ENCODE measurements around the gene SDK2.

SDK2 gene

DNA sequence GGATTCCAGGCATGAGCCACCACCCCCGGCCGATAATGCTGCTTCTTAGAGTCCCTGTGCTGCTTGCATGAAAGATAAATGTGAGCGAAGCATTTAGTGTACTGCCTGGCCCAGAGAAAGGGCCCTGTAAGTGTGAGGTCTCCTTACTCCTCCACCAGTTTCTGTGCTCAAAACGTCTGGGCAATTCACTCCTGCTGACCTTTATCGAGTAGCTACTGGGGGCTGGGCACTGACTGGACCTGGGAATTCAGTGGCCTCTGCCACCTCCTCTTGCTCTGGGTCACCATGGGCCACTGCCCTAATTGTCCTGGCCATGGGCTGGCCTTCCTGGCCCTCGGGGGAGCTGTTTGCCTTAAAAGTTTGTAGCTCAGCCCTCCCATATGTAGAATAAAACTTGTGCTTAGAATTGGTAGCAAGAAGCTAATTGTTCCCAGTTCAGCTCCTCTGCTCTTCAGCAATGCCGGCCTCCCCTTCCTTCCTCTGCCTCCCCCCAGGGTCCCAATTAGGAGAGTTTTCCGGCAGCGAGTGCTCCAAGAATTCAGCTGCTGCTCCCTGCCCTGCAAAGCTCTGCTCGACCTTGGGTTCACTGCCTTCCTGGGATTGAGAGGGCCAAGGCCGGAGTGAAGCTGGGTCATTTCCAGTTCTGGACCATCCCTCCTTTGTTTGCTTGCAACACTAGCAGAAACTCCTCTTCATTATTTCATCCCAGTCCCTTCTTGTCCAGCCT lies 233.5 kb downstream of the SDK2 start:
- DNase-seq = no peak

DNA sequence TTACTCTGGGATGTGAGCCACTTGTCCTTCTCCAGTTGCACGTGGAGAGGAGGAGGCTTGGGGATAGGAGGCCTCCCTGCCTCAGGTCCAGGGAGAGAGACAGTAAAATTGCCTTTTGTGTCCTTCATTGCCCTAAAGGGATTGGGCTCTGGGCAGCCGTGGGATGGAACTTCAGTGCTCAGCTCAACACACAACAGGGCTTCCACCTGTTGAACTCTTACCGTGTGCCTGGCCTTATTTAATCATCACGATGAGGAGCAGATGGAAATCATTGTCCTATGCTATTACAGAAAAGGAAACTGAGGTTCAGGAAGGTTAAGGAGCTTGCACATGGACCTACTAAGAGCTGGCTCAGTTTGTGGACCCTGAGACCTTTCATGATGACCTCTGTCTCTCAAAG lies 240.0 kb downstream of the SDK2 start:
- no peak for DNase-seq

DNA sequence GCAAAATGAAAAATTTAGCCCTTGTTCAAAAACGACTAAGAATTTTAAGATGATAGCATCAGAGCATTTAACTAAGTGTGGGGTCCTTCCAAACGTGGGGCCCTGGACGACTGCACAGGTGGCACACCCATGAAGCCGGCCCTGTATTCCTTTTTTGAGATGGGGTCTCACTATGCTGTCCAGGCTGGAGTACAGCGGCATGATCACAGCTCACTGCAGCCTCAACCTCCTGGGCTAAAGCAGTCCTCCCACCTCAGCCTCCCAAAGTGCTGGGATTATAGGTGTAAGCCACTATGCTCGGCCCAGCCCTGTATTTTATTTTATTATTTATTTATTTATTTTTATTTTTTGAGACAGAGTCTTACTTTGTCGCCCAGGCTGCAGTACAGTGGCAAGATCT lies 241.8 kb downstream of the SDK2 start:
- no peak for DNase-seq

DNA sequence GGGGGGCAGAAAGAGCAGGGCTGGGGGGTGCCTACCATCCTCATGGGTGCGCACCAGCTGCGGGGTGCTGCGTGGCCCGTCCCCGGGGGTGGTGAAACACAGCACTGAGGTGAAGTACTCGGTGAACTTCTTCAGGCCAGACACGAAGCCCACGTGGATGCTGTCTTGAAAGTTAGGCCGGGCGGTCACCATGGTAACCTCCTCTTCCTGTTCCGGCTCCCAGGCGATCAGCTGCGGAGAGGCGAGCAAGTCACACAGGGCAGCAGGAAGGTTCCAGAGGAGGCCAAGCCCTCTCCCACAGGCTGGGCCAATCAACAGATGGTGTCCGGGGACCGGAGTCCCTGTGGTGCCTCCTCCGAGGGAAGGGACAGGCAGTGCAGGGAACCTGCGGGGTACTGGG lies 242.3 kb downstream of the SDK2 start:
- no peak for DNase-seq

DNA sequence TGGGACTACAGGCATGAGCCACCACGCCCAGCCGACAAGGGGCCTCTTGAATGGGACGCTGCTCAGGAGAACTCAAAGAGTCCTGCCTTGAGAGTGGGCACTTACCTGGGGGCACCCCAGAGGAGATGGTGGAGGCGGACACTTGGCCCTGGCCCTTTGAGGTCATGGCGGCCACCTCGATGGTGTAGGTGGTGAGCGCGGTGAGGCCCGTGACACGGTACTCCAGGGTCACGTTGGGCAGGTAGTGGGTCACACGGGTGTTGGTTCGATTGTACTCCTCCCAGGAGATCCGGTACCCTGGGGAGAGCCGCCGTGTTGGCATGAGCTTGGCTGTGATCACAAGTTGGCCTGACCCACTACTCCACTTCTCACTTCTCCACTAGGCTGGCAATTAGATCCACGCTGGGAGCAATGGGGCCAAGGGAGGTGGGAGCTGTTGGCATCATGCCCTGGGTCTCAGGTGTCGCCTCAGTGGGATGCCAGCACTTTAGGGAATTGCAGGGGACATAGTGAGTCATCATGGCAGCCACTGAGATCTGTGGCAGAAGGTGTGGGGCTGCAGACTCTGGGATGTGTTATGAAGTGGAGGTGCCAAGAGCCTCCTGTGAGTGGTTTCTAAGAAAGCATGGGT lies 243.2 kb downstream of the SDK2 start:
- DNase-seq = no peak

DNA sequence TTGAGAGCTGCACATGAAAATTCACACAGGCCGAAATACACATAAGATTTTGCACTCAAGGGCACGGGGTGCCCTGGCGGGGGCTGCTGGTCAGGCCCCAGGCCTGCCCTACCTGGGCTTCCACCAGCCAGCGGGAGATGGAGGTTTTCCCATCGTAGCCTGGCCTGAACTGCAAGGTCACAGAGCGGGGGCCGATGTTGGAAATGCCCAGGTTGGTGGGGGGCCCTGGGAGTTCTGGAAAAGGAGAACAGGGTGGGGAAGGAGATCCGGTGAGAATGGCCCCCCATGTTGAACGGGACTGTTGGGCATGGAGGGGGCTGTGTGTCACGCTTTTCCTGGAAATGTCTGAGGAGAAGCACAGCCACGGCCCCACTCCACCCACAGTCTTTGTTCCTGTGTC lies 245.2 kb downstream of the SDK2 start:
- no peak for DNase-seq

DNA sequence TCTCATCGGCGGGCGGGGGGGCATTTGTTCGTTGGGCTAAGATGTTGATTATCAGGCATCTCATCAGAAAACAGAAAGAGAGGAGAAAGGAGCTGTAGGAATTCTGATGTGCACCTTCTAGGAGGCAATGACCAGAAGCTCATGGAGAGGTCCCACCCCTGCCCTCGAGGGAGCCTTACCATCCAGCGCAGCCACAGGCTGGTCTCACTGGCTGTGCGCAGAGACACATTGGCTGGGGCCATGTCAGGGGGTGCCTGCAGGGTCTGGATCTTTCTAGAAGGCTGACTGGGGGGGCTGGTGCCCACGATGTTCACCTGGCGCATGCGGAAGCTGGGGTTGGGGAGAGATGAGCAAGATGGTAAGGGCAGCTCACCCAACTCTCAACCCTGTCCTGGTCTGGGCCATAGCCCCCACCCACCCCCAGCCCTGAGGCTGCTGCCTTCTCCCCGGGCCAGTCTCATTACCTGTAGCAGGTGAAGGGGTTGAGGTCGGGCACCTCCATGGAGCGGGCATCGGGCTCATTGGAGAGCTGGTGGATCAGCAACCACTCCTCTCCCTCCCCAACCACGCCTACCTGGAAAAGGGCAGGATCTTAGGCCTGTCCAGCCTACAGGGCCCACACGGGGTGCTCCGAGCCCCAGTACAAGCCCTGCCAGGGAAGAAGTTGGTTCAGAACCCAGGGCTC lies 246.2 kb downstream of the SDK2 start:
- no peak for DNase-seq

DNA sequence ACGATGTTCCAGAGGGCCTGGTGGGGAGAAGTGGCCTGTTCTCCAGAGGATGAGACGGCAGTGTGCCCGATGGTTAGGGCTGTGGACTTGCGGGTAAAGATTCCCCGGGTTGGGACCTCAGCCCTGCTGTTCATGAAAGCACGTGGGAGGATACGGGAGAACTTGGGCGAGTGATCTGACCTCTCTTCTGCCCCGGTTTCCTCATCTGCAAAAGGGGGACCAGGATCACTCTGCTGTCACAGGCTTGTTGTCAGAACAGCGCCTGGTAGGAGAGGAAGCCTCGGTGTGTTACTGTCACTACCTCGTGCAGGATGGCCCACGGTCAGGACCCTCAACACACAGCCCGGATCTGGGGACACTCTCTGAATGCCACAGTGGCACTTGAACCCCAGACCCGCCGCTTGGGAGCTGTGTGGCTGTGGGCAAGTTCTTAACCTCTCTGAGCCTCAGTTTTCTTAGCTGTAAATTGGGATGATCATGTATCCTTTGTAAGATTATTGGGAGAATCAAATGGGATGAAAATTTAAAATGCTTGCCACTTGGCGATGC lies 246.9 kb downstream of the SDK2 start:
- no peak for DNase-seq

DNA sequence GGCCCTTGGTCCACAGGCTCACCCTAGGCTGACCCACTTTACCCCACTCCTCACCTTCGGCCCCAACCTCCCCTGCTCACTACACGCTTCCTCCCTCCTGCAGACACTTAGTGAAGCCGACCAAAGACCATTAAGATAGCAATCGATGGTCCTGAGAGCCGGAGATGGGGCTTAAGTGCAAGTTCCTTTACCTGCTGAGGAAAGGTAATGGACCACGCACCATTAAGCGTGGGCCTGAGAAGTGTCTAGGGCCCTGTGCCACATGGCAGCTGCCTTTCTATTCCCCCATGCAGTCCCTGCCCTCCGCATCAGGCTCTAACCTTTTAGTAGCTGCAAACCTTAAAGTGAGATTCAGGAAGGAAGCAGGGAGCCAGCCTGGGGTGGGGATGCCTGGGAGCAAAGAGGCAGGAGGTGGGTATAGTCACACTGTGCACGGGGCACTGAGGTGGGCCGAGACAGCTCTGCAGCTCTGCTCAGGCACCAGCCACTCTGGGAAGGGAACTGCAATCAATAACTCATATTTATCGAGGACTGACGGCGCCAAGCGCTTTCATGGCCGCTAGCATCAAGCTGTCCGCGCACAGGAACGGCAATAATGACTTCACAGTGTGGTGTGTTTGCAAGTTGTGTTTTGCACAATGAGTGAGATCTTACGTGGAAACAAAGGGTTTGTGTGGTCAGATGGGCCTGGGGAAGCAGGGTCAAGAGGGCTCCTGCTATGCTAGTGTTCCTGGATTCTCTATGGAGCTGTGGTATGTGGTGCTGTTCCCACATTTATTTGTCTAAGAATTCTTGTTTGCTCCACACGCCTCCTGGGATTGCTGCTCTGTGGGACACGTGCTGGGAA lies 247.6 kb downstream of the SDK2 start:
- no peak for DNase-seq

DNA sequence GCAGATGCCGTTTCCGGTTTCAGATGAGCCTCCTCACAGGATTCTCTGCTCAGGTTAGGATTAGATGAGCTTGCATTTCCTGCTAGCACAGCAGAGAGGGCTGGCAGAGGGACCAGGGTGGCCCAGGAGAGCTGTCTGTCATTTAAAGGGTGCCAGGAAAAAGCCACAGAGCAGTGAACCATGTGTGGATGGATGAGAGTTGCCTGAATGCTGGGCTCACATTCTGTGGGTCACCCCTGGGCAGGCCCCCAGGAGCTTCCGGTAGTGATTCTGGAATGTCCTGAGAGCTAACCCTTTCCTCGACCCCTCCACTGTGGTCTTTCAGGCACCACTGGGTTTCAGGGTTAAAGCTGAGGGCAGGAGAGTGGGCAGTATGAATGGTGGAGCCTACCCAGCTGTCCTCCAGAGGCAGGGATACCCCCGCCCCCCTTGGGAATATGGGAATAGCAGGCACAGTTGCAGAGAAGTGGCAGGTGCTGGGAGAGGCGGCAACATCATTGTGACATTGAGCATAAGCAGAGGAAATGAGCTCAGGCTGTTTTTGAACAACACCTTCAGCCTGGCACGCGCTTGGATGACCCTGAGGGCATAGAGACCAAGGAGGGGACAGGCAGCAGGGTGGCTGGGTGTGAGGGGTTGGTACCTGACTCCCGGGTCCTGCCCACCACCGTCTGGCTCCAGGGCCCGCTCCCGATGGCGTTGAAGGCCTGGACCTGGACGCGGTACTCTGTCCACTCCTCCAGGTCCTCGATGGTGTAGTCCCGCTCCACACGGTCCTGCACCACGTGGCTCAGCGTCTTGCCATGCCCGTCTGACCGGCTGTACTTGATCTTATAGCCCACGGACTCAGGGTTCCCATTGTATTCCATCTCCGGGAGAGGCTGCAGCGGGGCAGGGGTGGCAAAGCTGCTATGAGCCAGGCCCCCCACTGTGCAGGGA lies 249.5 kb downstream of the SDK2 start:
- no peak for DNase-seq

DNA sequence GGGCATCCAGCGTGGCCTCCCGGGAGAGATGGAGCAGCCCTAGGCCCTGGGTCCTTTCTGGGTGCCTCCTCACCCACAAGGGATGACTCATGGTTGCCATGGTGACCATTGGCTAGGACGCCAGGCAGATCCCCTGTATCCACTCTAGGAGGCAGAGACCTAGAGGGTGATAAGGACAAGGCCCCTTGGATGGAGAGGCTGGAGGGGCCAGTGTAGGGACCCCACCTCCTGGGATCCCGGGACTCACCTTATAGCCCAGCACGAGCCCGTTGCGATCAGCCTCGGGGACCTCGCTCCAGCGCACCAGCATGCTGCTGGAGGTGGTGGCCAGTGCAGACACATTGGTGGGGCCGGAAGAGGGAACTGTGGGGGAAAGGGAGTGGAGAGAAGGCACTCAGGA lies 250.3 kb downstream of the SDK2 start:
- DNase-seq = no peak

DNA sequence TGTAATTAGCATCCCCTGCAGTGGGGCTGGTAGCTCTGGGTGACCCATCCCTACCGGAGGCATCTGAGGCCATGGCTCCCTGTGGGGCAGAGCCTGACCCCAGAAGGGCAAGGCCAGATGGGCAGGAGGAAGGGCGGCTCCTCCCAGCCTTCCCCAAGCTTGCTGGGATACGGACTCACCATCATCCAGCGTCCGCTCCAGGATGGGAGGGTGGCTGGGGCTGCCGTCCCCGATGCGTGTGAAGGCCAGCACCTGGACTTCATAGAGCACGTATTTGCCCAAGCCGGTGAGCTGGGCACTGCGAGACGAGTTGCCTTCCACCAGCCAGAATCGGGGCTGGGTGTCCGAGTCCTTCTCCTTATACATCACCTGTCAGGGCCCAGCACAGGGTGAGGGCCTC lies 250.9 kb downstream of the SDK2 start:
- no peak for DNase-seq

DNA sequence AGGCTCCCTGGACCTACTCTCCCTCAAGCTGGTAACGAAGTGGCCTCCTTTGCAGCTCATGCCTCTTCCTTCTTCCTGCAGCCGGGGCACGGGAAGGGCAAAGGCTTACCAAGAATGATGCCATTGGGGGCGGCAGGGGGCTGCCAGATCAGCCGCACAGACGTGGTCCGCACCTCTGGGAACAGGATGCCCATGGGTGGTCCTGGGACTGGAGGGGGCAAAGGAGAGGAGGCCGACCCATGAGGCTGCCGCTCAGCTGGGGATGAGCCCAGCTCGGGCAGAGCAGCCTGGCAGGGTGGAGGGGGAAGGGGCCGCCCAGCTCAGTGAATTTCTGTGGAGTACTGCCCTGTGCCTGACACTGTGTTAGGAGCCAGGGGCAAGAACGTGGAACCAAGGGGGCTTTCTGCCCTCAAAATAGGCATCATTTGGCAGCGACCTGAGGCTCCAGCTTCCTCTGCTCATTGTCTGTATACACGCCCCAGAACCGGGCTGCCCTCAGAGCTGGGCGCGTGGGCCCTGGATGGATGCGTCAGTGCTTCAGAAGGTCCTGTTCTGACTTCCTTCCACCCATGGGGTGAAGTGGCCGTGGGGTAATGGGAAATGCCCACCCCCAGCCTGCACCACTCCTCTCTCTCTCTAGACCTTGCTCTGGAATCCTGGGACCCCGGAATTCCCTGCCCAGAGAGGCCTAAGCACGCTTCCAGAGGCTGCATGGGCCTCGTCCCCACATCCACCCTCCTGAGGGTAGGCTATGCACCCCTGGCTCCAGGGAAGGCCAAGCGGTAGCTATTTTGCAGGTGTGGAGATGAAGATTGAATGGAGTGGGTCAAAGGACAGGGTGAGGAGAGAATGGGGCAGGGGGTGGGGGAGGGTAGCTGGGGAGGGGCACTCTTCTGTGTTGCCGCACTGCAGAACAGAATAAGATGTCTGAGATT lies 252.6 kb downstream of the SDK2 start:
- no peak for DNase-seq

DNA sequence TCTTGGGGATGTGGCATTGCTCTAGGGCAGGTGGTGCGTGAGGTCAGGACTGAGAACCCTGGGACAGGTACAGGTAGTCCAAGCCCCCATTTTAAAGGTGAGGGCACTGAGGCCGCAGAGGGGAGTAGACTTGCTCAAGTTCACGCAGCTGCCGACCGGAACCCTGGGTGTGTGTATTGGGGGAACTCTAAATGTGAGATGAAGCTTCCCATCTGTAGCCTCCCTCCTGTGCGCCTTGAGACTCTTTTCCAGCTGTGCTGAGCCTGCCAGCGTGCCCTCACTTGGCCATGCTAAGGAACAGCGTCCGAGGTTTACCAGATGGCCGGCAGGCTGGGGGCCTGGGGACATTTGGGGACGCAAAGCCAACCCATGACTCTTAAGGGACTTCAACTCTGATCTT lies 253.4 kb downstream of the SDK2 start:
- DNase-seq = no peak

DNA sequence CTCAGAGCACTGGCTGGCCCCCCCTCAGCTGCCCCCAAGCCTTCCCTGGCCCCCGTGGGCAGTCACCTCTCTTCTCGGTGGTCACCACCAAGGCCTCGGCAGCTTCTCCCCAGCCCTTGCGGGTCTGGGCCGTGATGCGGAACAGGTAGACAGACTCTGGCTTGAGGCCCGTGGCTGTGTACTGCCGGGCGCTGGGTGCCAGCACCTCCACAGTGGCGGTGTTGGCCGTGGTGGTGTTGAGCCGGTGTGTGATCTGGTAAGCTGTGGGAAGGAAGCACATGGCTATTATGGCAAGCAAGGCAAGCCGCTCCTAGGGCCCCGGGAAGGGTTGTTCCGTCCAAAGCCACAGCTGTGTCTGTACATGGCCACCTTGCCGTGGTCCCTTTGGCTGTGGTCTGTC lies 254.0 kb downstream of the SDK2 start:
- DNase-seq = no peak

DNA sequence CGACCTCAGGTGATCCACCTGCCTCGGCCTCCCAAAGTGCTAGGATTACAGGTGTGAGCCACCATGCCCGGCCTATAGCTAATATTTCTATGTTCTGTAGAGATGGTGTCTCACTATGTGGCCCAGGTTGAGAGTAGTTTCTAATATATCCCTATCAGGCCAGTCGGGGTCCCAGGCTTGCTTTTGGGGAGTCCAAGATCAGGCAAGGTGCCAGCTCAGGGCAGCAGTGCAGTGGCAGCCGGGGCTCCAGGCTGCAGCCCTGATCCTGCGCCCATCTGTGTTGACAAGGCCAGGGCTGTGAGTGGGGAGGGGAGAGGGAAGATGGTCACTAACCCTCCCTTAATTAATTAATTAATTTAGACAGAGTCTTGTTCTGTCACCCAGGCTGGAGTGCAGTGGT lies 254.8 kb downstream of the SDK2 start:
- no peak for DNase-seq

DNA sequence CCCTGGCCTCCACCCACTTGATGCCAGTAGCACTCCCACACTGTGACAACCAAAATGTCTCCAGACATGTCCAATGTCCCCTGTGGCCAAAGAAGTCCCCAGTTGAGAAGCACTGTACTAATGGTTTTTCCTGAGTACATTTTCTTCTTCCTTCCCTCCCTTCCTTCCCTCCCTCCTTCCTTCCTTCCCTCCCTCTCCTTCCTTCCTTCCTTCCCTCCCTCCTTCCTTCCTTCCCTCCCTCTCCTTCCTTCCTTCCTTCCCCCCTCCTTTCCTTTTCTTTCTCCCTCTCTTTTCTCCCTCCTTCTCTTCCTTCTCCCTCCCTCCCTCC lies 255.7 kb downstream of the SDK2 start:
- no peak for DNase-seq

DNA sequence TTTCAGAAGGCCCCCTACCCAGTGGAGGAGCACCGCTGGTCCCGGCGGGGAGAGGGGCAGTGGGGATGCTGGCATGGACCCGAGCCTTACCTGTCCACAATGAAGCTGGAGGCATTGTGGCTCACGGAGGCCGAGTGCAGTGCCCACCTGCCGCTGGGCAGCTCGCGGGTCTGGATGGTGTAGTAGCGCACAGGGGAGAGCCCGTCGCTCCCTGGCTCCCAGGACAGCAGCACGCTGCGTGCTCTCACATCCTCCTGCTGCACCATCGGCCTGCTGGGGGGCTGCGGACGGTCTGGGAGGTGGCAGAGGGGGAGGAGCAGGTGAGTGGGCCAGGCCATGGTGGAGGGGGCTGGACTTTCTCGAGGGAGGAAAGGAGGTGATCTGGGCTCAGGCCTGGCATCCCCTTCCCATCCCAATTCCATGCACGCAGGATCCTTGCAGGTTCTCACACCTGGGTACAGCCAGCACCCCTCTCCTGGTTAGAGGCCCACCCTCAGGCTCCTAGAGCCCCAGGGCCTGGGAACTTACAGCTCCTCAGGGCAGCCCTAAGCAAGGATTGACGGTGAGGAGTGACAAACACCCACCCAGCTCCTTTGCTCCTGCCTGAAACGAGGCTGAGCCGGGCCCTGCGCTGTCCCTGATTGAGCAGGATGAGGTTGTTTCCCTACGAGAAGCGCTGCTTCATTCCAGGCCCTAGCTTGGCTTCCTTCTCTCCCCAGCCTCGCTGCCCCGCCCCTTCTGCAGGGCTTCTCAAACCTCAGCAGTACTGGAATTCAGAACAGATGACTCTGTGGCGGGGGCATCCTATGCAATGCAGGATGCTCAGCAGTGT lies 256.3 kb downstream of the SDK2 start:
- no peak for DNase-seq

DNA sequence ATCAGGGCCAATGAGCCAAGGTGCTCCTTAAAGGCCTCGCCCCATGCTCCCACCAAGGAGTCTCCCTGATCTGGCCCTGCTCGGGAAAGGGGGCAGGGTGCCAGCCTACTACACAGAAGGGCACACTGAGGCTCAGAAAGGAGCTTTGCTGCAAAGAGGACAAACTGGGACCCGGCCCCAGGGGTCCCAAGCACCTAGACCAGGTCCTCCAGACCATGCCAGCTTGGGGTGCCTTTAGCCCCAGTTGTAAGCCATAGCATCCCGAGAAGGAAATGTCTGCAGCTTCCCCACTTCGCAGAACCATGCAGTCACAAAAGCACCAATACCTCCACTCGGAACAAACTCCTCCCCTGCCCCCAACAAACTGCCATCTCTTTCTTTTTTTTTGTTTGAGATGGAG lies 257.7 kb downstream of the SDK2 start:
- DNase-seq = no peak

DNA sequence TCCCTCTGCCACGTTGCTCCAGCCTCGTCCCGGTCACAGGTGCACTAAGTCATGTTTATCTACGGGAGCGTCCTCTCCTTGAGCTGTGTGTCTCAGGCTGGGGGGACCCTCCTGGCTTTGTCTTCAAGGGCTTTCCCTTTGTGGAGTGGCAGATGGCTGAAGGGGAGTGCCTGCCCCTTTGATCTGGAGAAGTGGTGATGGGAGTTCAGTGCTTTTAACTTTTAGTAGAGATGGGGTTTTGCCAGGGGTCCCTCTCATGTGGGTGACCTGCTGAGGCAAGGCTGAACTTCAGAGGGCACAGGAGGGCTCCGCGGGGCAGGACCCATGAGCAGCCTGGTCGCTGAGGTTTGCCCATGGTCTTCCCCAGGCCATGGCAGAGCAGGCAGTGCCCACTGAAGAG lies 259.3 kb downstream of the SDK2 start:
- no peak for DNase-seq

All from SW 1271 (cell line).